ENCODE measurements around the gene TBL1XR1.
A peak's percentile ranks its signal among the peaks of the same experiment; 100 is the strongest.
"Not testable (repeated sequence)": the region's sequence is repeated elsewhere in the genome, so short reads cannot be mapped to it uniquely, and the experiment has no call there.

Gene TBL1XR1

GRCh38 chr3:177181418-177181817 is 15.9 kb downstream of the TBL1XR1 start:
- Mint-ChIP-seq H3K36me3 (peaks cover 18% of the 10 kb centered on the region), H3K4me3 (peak overlapping the region; percentile 0)

GRCh38 chr3:177180506-177180905 is 16.8 kb downstream of the TBL1XR1 start:
- H3K4me1 Mint-ChIP-seq (ENCODE audit: low read depth), result peaks cover 71% of the 10 kb centered on the region
- no peaks in the 10 kb centered on the region for H3K9me3 Mint-ChIP-seq (ENCODE audit: low read depth)
- no peaks in the 10 kb centered on the region for H3K27me3 Mint-ChIP-seq
- peak overlapping the region; percentile 93 for H3K27ac Mint-ChIP-seq
- no peak overlapping the region for H3K4me3 Mint-ChIP-seq
- peaks cover 18% of the 10 kb centered on the region for H3K36me3 Mint-ChIP-seq

More at GRCh38 chr3:177181418-177181817, 15.9 kb downstream of the TBL1XR1 start:
- Mint-ChIP-seq H3K27me3 (no peaks in the 10 kb centered on the region), H3K27ac (peak overlapping the region; percentile 93), H3K9me3 (ENCODE audit: low read depth) (no peaks in the 10 kb centered on the region), H3K4me1 (ENCODE audit: low read depth) (peaks cover 76% of the 10 kb centered on the region)

GRCh38 chr3:177179281-177180067 is 17.8 kb downstream of the TBL1XR1 start:
- Mint-ChIP-seq H3K4me3 (peak overlapping the region; percentile 61), H3K27me3 (no peaks in the 10 kb centered on the region), H3K27ac (peak overlapping the region; percentile 84), H3K4me1 (ENCODE audit: low read depth) (peaks cover 70% of the 10 kb centered on the region), H3K36me3 (peaks cover 15% of the 10 kb centered on the region), H3K9me3 (ENCODE audit: low read depth) (no peaks in the 10 kb centered on the region)

GRCh38 chr3:177177749-177178221 is 19.5 kb downstream of the TBL1XR1 start:
- Mint-ChIP-seq H3K4me3 (peak overlapping the region; percentile 1), H3K4me1 (ENCODE audit: low read depth) (peaks cover 70% of the 10 kb centered on the region), H3K27ac (peak overlapping the region; percentile 70)

GRCh38 chr3:177174607-177175170 is 22.6 kb downstream of the TBL1XR1 start:
- Mint-ChIP-seq H3K27me3 (no peaks in the 10 kb centered on the region), H3K27ac (peak overlapping the region; percentile 37), H3K9me3 (ENCODE audit: low read depth) (no peaks in the 10 kb centered on the region), H3K4me1 (ENCODE audit: low read depth) (peaks cover 65% of the 10 kb centered on the region), H3K4me3 (no peak overlapping the region), H3K36me3 (peaks cover 12% of the 10 kb centered on the region)

More at GRCh38 chr3:177177749-177178221, 19.5 kb downstream of the TBL1XR1 start:
- H3K27me3 Mint-ChIP-seq, result no peaks in the 10 kb centered on the region
- no peaks in the 10 kb centered on the region for H3K9me3 Mint-ChIP-seq (ENCODE audit: low read depth)
- H3K36me3 Mint-ChIP-seq, result peaks cover 15% of the 10 kb centered on the region

GRCh38 chr3:177169936-177170722 is 27.2 kb downstream of the TBL1XR1 start:
- peaks cover 68% of the 10 kb centered on the region for H3K4me1 Mint-ChIP-seq (ENCODE audit: low read depth)
- peak overlapping the region; percentile 62 for H3K27ac Mint-ChIP-seq
- H3K9me3 Mint-ChIP-seq (ENCODE audit: low read depth), result peaks cover 8% of the 10 kb centered on the region
- H3K36me3 Mint-ChIP-seq, result peaks cover 12% of the 10 kb centered on the region
- peak overlapping the region; percentile 0 for H3K4me3 Mint-ChIP-seq
- H3K27me3 Mint-ChIP-seq, result no peaks in the 10 kb centered on the region

GRCh38 chr3:177168431-177168830 is 28.9 kb downstream of the TBL1XR1 start:
- Mint-ChIP-seq H3K4me3 (no peak overlapping the region), H3K27ac (no peak overlapping the region), H3K4me1 (ENCODE audit: low read depth) (peaks cover 70% of the 10 kb centered on the region), H3K9me3 (ENCODE audit: low read depth) (peaks cover 8% of the 10 kb centered on the region), H3K27me3 (no peaks in the 10 kb centered on the region), H3K36me3 (peaks cover 20% of the 10 kb centered on the region)

GRCh38 chr3:177162742-177163141 is 34.5 kb downstream of the TBL1XR1 start:
- Mint-ChIP-seq H3K27me3 (no peaks in the 10 kb centered on the region), H3K36me3 (peaks cover 27% of the 10 kb centered on the region), H3K4me1 (ENCODE audit: low read depth) (peaks cover 65% of the 10 kb centered on the region), H3K27ac (peak overlapping the region; percentile 28), H3K9me3 (ENCODE audit: low read depth) (peaks cover 11% of the 10 kb centered on the region), H3K4me3 (no peak overlapping the region)

- Mint-ChIP-seq H3K27ac (peak overlapping the region; percentile 54), H3K36me3 (peaks cover 21% of the 10 kb centered on the region), H3K4me1 (ENCODE audit: low read depth) (peaks cover 68% of the 10 kb centered on the region)
- not testable (repeated sequence) for H3K9me3 Mint-ChIP-seq (ENCODE audit: low read depth); H3K4me3 Mint-ChIP-seq; H3K27me3 Mint-ChIP-seq
These were observed 35.7 kb downstream of the TBL1XR1 start for GRCh38 chr3:177161603-177162002.

GRCh38 chr3:177158461-177158860 is 38.8 kb downstream of the TBL1XR1 start:
- Mint-ChIP-seq H3K4me1 (ENCODE audit: low read depth) (peaks cover 63% of the 10 kb centered on the region), H3K36me3 (peaks cover 11% of the 10 kb centered on the region), H3K9me3 (ENCODE audit: low read depth) (peaks cover 3% of the 10 kb centered on the region), H3K27ac (peak overlapping the region; percentile 22), H3K4me3 (no peak overlapping the region), H3K27me3 (no peaks in the 10 kb centered on the region)

- H3K27me3 Mint-ChIP-seq, result no peaks in the 10 kb centered on the region
- H3K9me3 Mint-ChIP-seq (ENCODE audit: low read depth), result peaks cover 1% of the 10 kb centered on the region
- no peak overlapping the region for H3K27ac Mint-ChIP-seq
- H3K36me3 Mint-ChIP-seq, result peaks cover 6% of the 10 kb centered on the region
- H3K4me3 Mint-ChIP-seq, result no peak overlapping the region
- peaks cover 66% of the 10 kb centered on the region for H3K4me1 Mint-ChIP-seq (ENCODE audit: low read depth)
These were observed 39.8 kb downstream of the TBL1XR1 start for GRCh38 chr3:177157492-177157891.

- no peak overlapping the region for H3K4me3 Mint-ChIP-seq
- no peaks in the 10 kb centered on the region for H3K27me3 Mint-ChIP-seq
- no peaks in the 10 kb centered on the region for H3K9me3 Mint-ChIP-seq (ENCODE audit: low read depth)
- H3K27ac Mint-ChIP-seq, result no peak overlapping the region
- H3K36me3 Mint-ChIP-seq, result peaks cover 2% of the 10 kb centered on the region
- peaks cover 72% of the 10 kb centered on the region for H3K4me1 Mint-ChIP-seq (ENCODE audit: low read depth)
These were observed 42.5 kb downstream of the TBL1XR1 start for GRCh38 chr3:177154733-177155132.

GRCh38 chr3:177150970-177151627 is 46.2 kb downstream of the TBL1XR1 start:
- Mint-ChIP-seq H3K4me1 (ENCODE audit: low read depth) (peaks cover 74% of the 10 kb centered on the region), H3K4me3 (peak overlapping the region; percentile 72), H3K9me3 (ENCODE audit: low read depth) (no peaks in the 10 kb centered on the region), H3K27ac (peak overlapping the region; percentile 86), H3K27me3 (no peaks in the 10 kb centered on the region), H3K36me3 (peaks cover 2% of the 10 kb centered on the region)

GRCh38 chr3:177150218-177150916 is 46.9 kb downstream of the TBL1XR1 start:
- H3K27me3 Mint-ChIP-seq, result no peaks in the 10 kb centered on the region
- H3K27ac Mint-ChIP-seq, result peak overlapping the region; percentile 46
- H3K4me3 Mint-ChIP-seq, result peak overlapping the region; percentile 32
- no peaks in the 10 kb centered on the region for H3K9me3 Mint-ChIP-seq (ENCODE audit: low read depth)
- H3K4me1 Mint-ChIP-seq (ENCODE audit: low read depth), result peaks cover 78% of the 10 kb centered on the region
- H3K36me3 Mint-ChIP-seq, result peaks cover 5% of the 10 kb centered on the region
